ENCODE data around the gene OLFML2B. TPM values are rescaled to one million over a fixed set of nuclear protein-coding genes. Genes with fewer than 3 reads are reported as not detected.

Gene OLFML2B
- total and polyA plus RNA-seq, 7 experiments from 2014 or later: 0.07 to 0.47 (median 0.27) TPM; not detected in 2

DNA sequence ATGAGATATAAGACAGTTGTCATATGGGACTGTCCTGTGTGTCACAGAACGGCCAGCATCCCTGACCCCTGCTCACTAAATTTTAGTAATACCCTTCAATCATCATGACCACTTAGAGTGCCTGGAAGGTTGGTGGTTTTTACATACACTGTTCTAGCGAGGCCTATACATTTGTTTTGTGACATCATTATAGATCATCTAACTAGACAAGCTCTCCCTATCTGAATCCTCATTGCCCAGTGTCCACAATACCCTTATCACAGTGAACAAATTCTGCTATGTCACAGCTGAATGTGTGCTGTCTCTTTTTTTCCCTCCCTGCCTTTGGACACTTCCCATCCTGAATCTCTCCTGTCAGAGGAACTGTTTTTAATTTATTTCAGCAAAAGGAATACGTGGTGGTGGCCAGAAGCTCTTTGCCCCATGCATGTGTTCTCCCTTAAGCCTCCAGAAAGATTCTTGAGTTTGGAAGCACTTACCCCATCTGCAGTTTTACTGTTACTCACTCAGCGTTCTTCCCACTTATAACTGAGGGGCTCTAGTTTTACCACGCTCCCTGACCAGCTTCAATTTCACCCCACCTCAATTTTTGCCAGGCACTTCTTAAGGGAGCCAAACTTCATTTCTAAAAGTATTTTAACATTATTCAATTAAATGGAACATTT, 70.3 kb downstream of the OLFML2B start:
- ChIA-PET POLR2A (interaction anchor here (1.0 kb wide), 1 partner anchor 12 kb away, joined by 4 read pairs; no protein-coding TSS in a partner anchor), CTCF (interaction anchor here (1.0 kb wide), 1 partner anchor 29 kb away, joined by 3 read pairs; no protein-coding TSS in a partner anchor)
- ATAC-seq: no peak
- Histone ChIP-seq H3K27me3 (ENCODE audit: control insufficient read depth in 2 of 2, insufficient read depth in 2 of 2, low read length in 2 of 2) (no peaks in the 10 kb centered on the region), H3K4me1 (ENCODE audit: control insufficient read depth in 2 of 2, insufficient read depth in 2 of 2, low read length in 2 of 2) (peaks cover 0 to 16% of the 10 kb centered on the region in 2 donors), H3K27ac (ENCODE audit: low read depth, low read length) (no peak overlapping the region), H3K36me3 (ENCODE audit: control insufficient read depth in 2 of 3, insufficient read depth in 3 of 3, low read length in 3 of 3) (peaks cover 0 to 4% (median 0%) of the 10 kb centered on the region in 3 experiments), H3K9me3 (ENCODE audit: control insufficient read depth in 2 of 3, low read length in 3 of 3) (no peaks in the 10 kb centered on the region), H3K4me3 (ENCODE audit: low read length) (no peak overlapping the region)
- peaks cover under 1 to 20% (median 14%) of the 10 kb centered on the region in 5 donors for H3K36me3 Mint-ChIP-seq
- intact Hi-C loops (cut with micrococcal nuclease): no loop called here
- H3K27ac Mint-ChIP-seq: peak overlapping the region in 7 of 9 donors; percentile 37 to 87 (median 77)
- no peak for DNase-seq
- peaks cover 18 to 72% (median 48%) of the 10 kb centered on the region in 7 donors for H3K4me1 Mint-ChIP-seq
- no peaks in the 10 kb centered on the region for H3K27me3 Mint-ChIP-seq
- no peaks in the 10 kb centered on the region for H3K9me3 Mint-ChIP-seq
- peak overlapping the region in 6 of 10 donors; percentile 15 to 66 (median 50) for H3K4me3 Mint-ChIP-seq

DNA sequence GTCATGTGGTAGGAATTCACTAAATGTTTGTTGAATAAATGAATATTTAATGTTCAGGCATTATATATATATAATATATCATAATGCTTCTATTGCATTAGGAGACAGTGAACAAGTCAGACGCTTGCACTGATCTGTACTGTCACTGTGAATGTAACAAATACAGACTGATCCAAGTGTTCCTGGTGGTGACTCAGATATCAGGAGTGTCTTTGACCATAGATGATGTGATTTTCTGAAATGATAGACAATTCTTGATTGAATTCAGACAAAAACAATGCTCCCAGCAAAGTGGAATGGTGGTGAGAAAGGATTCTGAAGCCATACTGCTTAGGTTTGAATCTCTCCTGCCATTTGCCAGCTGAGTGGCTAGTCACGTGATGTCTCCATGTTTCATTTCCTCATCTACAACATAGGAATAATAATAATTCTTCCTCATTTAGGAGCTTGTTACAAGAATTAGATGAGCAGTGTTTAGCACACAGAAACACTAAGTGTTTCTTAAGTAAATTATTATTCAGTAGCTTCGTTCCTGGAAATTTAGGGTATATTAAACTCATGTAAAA, 71.0 kb downstream of the OLFML2B start:
- Mint-ChIP-seq H3K9me3 (no peaks in the 10 kb centered on the region), H3K27ac (peak overlapping the region in 3 of 9 donors; percentile 23 to 48 (median 24)), H3K27me3 (no peaks in the 10 kb centered on the region), H3K36me3 (peaks cover 0 to 16% (median 14%) of the 10 kb centered on the region in 5 donors), H3K4me3 (no peak overlapping the region), H3K4me1 (peaks cover 18 to 78% (median 53%) of the 10 kb centered on the region in 7 donors)
- no peaks in the 10 kb centered on the region for H3K27me3 ChIP-seq (ENCODE audit: control insufficient read depth in 2 of 2, insufficient read depth in 2 of 2, low read length in 2 of 2)
- DNase-seq: no peak
- H3K9me3 ChIP-seq (ENCODE audit: control insufficient read depth in 2 of 3, low read length in 3 of 3): no peaks in the 10 kb centered on the region
- intact Hi-C loops (cut with micrococcal nuclease): no loop called here
- no peak overlapping the region for H3K27ac ChIP-seq (ENCODE audit: low read depth, low read length)
- no peak for ATAC-seq
- ChIA-PET CTCF (interaction anchor here (1.0 kb wide), 1 partner anchor 28 kb away, joined by 3 read pairs; no protein-coding TSS in a partner anchor), POLR2A (interaction anchor here (1.0 kb wide), 1 partner anchor 12 kb away, joined by 4 read pairs; no protein-coding TSS in a partner anchor)
- peaks cover 0 to 16% of the 10 kb centered on the region in 2 donors for H3K4me1 ChIP-seq (ENCODE audit: control insufficient read depth in 2 of 2, insufficient read depth in 2 of 2, low read length in 2 of 2)
- H3K36me3 ChIP-seq (ENCODE audit: control insufficient read depth in 2 of 3, insufficient read depth in 3 of 3, low read length in 3 of 3): no peaks in the 10 kb centered on the region
- H3K4me3 ChIP-seq (ENCODE audit: low read length): no peak overlapping the region

DNA sequence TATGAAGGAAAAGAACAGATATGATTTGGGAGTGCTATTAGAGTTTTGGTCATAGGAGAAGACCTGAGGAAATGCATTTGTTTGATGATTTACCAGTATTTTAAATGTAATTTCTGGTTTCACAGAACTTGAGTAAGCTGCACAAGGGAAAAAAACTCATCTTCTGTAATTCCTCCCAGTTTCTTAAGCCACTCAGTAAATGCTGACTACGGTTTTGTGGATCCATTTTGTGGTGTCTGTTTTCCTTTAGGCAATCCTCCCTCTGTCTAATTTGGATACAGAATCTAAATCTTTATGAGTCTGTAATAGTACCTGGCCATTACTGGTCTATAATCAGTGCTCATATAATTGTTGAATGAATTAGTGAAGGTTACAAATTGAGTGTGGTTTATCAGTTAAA, 72.0 kb downstream of the OLFML2B start:
- ChIA-PET CTCF (no interaction called here), POLR2A (no interaction called here)
- Mint-ChIP-seq H3K27me3 (no peaks in the 10 kb centered on the region), H3K9me3 (no peaks in the 10 kb centered on the region), H3K4me1 (peaks cover 18 to 80% (median 53%) of the 10 kb centered on the region in 7 donors), H3K36me3 (peaks cover 5 to 23% (median 17%) of the 10 kb centered on the region in 5 donors), H3K4me3 (no peak overlapping the region), H3K27ac (peak overlapping the region in 3 of 9 donors; percentile 23 to 48 (median 48))
- Histone ChIP-seq H3K9me3 (ENCODE audit: control insufficient read depth in 2 of 3, low read length in 3 of 3) (no peaks in the 10 kb centered on the region), H3K36me3 (ENCODE audit: control insufficient read depth in 2 of 3, insufficient read depth in 3 of 3, low read length in 3 of 3) (no peaks in the 10 kb centered on the region), H3K4me1 (ENCODE audit: control insufficient read depth in 2 of 2, insufficient read depth in 2 of 2, low read length in 2 of 2) (peaks cover 0 to 16% of the 10 kb centered on the region in 2 donors), H3K27ac (ENCODE audit: low read depth, low read length) (no peak overlapping the region), H3K4me3 (ENCODE audit: low read length) (no peak overlapping the region), H3K27me3 (ENCODE audit: control insufficient read depth in 2 of 2, insufficient read depth in 2 of 2, low read length in 2 of 2) (no peaks in the 10 kb centered on the region)
- ATAC-seq (no peak), DNase-seq (no peak)
- intact Hi-C loops (cut with micrococcal nuclease): no loop called here

DNA sequence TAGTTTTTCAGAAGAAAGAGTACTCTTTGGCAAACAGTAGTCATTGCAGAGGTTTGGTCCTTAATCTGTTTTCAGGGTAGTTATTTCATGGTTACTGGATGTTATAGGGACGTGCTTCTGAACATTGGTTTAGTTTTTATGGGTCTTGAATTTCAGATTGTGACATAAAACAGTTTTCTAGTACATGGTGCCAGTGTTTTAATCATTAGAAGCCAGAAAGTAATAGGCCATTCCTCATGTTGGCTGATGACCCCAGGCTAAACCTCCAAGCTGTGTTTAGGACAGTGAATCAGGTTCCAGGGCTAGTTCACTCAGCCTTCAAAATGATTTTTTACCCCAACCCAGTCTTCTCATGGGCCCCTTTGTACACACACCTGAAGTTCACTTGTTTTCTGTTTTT, 73.3 kb downstream of the OLFML2B start:
- H3K9me3 ChIP-seq (ENCODE audit: control insufficient read depth in 2 of 3, low read length in 3 of 3): no peaks in the 10 kb centered on the region
- no peak overlapping the region for H3K4me3 ChIP-seq (ENCODE audit: low read length)
- peak overlapping the region in 2 of 9 donors; percentile 10 to 25 for H3K27ac Mint-ChIP-seq
- H3K4me1 ChIP-seq (ENCODE audit: control insufficient read depth in 2 of 2, insufficient read depth in 2 of 2, low read length in 2 of 2): peaks cover 0 to 16% of the 10 kb centered on the region in 2 donors
- intact Hi-C loops (cut with micrococcal nuclease): no loop called here
- peaks cover 0 to 4% (median 0%) of the 10 kb centered on the region in 3 experiments for H3K36me3 ChIP-seq (ENCODE audit: control insufficient read depth in 2 of 3, insufficient read depth in 3 of 3, low read length in 3 of 3)
- H3K4me3 Mint-ChIP-seq: no peak overlapping the region
- H3K27me3 Mint-ChIP-seq: no peaks in the 10 kb centered on the region
- H3K36me3 Mint-ChIP-seq: peaks cover 5 to 27% (median 23%) of the 10 kb centered on the region in 5 donors
- no peak overlapping the region for H3K27ac ChIP-seq (ENCODE audit: low read depth, low read length)
- CTCF ChIA-PET: no interaction called here
- no peaks in the 10 kb centered on the region for H3K9me3 Mint-ChIP-seq
- POLR2A ChIA-PET: no interaction called here
- peaks cover 18 to 76% (median 54%) of the 10 kb centered on the region in 7 donors for H3K4me1 Mint-ChIP-seq
- no peak for DNase-seq
- no peaks in the 10 kb centered on the region for H3K27me3 ChIP-seq (ENCODE audit: control insufficient read depth in 2 of 2, insufficient read depth in 2 of 2, low read length in 2 of 2)
- ATAC-seq: no peak

DNA sequence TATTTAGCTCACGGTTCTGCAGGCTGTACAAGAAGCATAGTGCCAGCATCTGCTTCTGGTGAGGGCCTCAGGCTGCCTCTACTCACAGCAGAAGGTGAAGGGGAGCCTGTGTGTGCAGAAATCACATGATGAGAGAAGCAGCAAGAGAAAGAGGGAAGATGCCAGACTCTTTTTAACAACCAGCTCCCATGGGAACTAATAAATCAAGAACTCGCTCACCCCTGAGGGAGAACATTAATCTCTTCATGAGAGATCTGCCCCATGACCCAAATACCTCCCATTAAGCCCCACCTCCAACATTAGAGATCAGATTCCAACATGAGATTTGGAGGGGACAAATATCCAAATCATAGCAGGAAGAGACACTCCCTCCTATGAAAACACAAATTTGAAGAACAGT, 74.1 kb downstream of the OLFML2B start:
- Mint-ChIP-seq H3K36me3 (peaks cover 6 to 35% (median 32%) of the 10 kb centered on the region in 5 donors), H3K4me3 (no peak overlapping the region), H3K27me3 (no peaks in the 10 kb centered on the region), H3K9me3 (no peaks in the 10 kb centered on the region), H3K27ac (peak overlapping the region in 3 of 9 donors; percentile 6 to 62 (median 35)), H3K4me1 (peaks cover 13 to 68% (median 45%) of the 10 kb centered on the region in 7 donors)
- ATAC-seq (no peak), DNase-seq (no peak)
- H3K36me3 ChIP-seq (ENCODE audit: control insufficient read depth in 2 of 3, insufficient read depth in 3 of 3, low read length in 3 of 3): peaks cover 0 to 8% (median 0%) of the 10 kb centered on the region in 3 experiments
- ChIA-PET CTCF (no interaction called here), POLR2A (no interaction called here)
- H3K4me1 ChIP-seq (ENCODE audit: control insufficient read depth in 2 of 2, insufficient read depth in 2 of 2, low read length in 2 of 2): peaks cover 0 to 15% of the 10 kb centered on the region in 2 donors
- intact Hi-C loops (cut with micrococcal nuclease): no loop called here
- no peaks in the 10 kb centered on the region for H3K27me3 ChIP-seq (ENCODE audit: control insufficient read depth in 2 of 2, insufficient read depth in 2 of 2, low read length in 2 of 2)
- H3K4me3 ChIP-seq (ENCODE audit: low read length): no peak overlapping the region
- H3K9me3 ChIP-seq (ENCODE audit: control insufficient read depth in 2 of 3, low read length in 3 of 3): no peaks in the 10 kb centered on the region
- H3K27ac ChIP-seq (ENCODE audit: low read depth, low read length): no peak overlapping the region

DNA sequence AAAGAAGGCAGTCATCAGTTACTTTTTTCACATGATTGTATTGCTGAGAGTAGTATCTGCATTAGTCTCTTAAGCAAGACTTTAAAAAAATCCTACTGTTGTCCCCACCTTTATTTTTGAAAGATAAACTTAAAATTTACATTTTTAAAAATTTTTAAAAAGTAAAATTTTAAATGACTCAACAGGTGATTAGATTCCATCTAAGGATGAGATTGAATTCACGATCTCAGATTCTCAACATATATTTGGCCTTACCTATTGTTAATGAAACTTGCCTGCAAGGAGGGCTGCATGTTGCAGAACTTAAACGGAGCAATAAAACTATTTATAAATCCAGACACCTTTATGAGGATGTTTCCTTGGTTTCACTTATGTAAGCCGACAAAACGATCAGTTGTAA, 75.2 kb downstream of the OLFML2B start:
- Mint-ChIP-seq H3K27me3 (no peaks in the 10 kb centered on the region), H3K36me3 (peaks cover 13 to 44% (median 40%) of the 10 kb centered on the region in 5 donors), H3K27ac (peak overlapping the region in 6 of 9 donors; percentile 4 to 38 (median 26)), H3K4me3 (peak overlapping the region in 2 of 10 donors; percentile 32 to 41), H3K4me1 (peaks cover 4 to 62% (median 34%) of the 10 kb centered on the region in 7 donors), H3K9me3 (no peaks in the 10 kb centered on the region)
- Histone ChIP-seq H3K4me3 (ENCODE audit: low read length) (no peak overlapping the region), H3K36me3 (ENCODE audit: control insufficient read depth in 2 of 3, insufficient read depth in 3 of 3, low read length in 3 of 3) (peaks cover 0 to 10% (median 0%) of the 10 kb centered on the region in 3 experiments), H3K27me3 (ENCODE audit: control insufficient read depth in 2 of 2, insufficient read depth in 2 of 2, low read length in 2 of 2) (no peaks in the 10 kb centered on the region), H3K4me1 (ENCODE audit: control insufficient read depth in 2 of 2, insufficient read depth in 2 of 2, low read length in 2 of 2) (peaks cover 0 to 4% of the 10 kb centered on the region in 2 donors), H3K9me3 (ENCODE audit: control insufficient read depth in 2 of 3, low read length in 3 of 3) (no peaks in the 10 kb centered on the region), H3K27ac (ENCODE audit: low read depth, low read length) (no peak overlapping the region)
- ChIA-PET CTCF (no interaction called here), POLR2A (no interaction called here)
- intact Hi-C loops (cut with micrococcal nuclease): no loop called here
- no peak for ATAC-seq
- DNase-seq: no peak
